Neural progenitor cell (in vitro differentiated cells): Measurements from ENCODE around the gene MID1.

Source experiments
- CTCF ChIP-seq: fragments of 200-600 bp; sonication (generic); IDR thresholded peaks from 2 replicates; pipeline ENCODE4 v1.5.1; 2017; ENCODE audit warnings: antibody characterized with exemption, mild to moderate bottlenecking
- EZH2 ChIP-seq: fragments of 200-600 bp; sonication (generic); IDR thresholded peaks from 2 replicates; pipeline ENCODE4 v1.6.1; 2017; ENCODE audit warnings: antibody characterized with exemption, mild to moderate bottlenecking, moderate library complexity
- EZH2phosphoT487 ChIP-seq: fragments of 200-600 bp; sonication (generic); IDR thresholded peaks from 2 replicates; pipeline ENCODE4 v1.6.1; 2017; ENCODE audit warnings: antibody characterized with exemption

GRCh38 chrX:10603612-10604011 is 16.8 kb downstream of the MID1 start:
- no peak for TF ChIP-seq CTCF
- TF ChIP-seq EZH2phosphoT487 = no peak
- TF ChIP-seq EZH2 = no peak
